ENCODE results near the gene ITGBL1. TPM values are rescaled to one million over a fixed set of nuclear protein-coding genes. Genes with fewer than 3 reads are reported as not detected.

Gene ITGBL1
- total and polyA plus RNA-seq, 8 donors = 0.53 to 36.6 (median 4.8) TPM; not detected in 1

DNA sequence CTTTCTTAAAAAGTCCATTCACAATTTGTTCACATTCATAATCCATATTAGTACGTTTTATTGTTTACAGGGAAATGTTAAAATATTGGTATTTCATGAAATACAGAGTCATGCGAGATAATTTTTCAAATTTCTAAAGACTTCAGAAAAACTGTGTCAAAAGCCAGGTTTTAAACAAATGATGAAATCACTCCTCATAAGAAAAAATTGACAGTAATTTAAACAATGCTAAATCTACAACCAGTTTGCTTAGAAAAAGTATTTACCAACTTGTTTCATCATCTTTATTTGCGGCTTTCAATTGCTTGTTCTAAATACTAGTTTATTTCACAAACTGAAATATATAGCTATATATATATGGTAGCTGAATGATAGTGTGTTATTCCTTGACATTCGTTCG is 35.0 kb upstream of the ITGBL1 start:
- no peak for DNase-seq
- Histone ChIP-seq H3K27ac (no peak overlapping the region), H3K4me1 (peaks cover 5 to 19% (median 16%) of the 10 kb centered on the region in 4 donors), H3K4me3 (no peak overlapping the region), H3K9me3 (no peaks in the 10 kb centered on the region), H3K27me3 (peaks cover 0 to 34% (median 18%) of the 10 kb centered on the region in 3 donors), H3K36me3 (no peaks in the 10 kb centered on the region)
- TF ChIP-seq POLR2A (IDR thresholded peaks at IDR 0.05) (no peak), EP300 (IDR thresholded peaks at IDR 0.05) (no peak), CTCF (IDR thresholded peaks at IDR 0.05) (no peak), POLR2AphosphoS5 (IDR thresholded peaks at IDR 0.05) (no peak)
- 76 to 83% (median 77%) methylated on average over 5 of the region's 5 CpGs for WGBS, 5 donors
- intact Hi-C loops (cut with DNase I; ENCODE audit: low total_unique reads) = no loop called here

DNA sequence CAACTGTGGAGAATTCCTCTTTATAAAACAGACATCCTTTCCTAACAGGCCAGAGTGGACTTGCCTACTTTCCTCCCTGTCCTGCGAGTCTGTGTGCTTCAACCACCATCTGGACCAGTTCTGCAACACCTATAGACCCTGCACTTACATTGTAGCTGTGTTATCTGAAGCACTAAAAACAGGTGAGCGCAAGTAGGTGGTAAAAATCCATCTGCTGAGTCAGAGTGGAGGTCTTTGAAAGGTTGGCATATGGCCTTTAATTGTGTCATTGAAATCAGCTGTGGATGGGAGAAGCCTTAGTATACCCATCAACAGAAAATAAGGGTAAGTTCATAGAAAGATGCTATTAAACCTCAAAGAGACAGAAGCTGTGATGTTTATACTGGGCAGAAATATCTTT is 28.6 kb upstream of the ITGBL1 start:
- H3K27ac ChIP-seq = no peak overlapping the region
- no peaks in the 10 kb centered on the region for H3K36me3 ChIP-seq
- intact Hi-C loops (cut with DNase I; ENCODE audit: low total_unique reads) = no loop called here
- TF ChIP-seq EP300 (IDR thresholded peaks at IDR 0.05) (no peak), CTCF (IDR thresholded peaks at IDR 0.05) (no peak), POLR2A (IDR thresholded peaks at IDR 0.05) (no peak), POLR2AphosphoS5 (IDR thresholded peaks at IDR 0.05) (no peak)
- no peaks in the 10 kb centered on the region for H3K4me1 ChIP-seq
- DNase-seq = no peak
- no peaks in the 10 kb centered on the region for H3K9me3 ChIP-seq
- 83 to 88% (median 85%) methylated on average over 2 of the region's 2 CpGs for WGBS, 5 donors
- H3K27me3 ChIP-seq = no peaks in the 10 kb centered on the region
- H3K4me3 ChIP-seq = no peak overlapping the region

DNA sequence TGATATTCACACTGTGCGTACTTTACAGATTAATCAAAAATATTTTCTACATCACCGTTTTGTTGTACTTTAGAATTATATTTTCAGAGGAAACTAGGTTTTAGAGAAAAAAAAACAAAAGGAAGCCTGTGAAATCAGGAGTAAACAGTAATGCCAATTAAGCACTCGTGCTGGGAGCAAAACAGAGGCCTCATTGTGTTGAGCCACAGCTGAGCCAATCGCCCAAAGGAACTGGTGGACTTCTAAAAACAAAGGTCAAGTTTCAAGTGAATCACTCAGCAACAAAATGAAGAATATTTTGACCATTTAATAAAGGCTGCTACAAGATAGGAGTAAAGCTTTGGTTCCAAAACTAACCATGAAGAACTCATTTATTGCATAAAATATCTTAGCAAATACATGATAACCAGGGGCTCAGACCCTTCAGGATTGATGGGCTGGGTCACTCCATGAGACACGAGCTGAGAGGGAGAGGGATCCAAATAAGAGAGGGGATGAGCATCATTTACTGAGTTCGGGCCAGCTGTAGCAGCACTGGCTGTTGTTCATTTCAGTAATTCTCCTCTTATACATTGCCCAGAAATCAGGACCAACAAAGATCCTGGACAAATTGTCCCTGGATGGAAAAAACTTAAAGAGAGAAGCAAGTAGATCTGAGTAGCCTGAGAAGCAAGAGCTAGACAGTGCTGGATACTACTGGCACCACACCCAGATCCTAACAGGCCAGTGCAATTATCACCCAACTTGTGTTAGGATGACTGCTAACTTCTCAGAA is 27.9 kb upstream of the ITGBL1 start:
- peak in 1 of 2 donors; percentile 16 for DNase-seq
- intact Hi-C loops (cut with DNase I; ENCODE audit: low total_unique reads) = no loop called here
- Histone ChIP-seq H3K27ac (no peak overlapping the region), H3K9me3 (no peaks in the 10 kb centered on the region), H3K36me3 (no peaks in the 10 kb centered on the region), H3K27me3 (no peaks in the 10 kb centered on the region), H3K4me1 (no peaks in the 10 kb centered on the region), H3K4me3 (no peak overlapping the region)
- no peak for TF ChIP-seq EP300 (IDR thresholded peaks at IDR 0.05)
- 41 to 59% (median 51%) methylated on average over 6 of the region's 6 CpGs for WGBS, 5 donors

GRCh38 chr13:101425156-101425471 is 27.4 kb upstream of the ITGBL1 start:
- TF ChIP-seq CTCF (IDR thresholded peaks at IDR 0.05) (no peak), POLR2A (IDR thresholded peaks at IDR 0.05) (no peak), EP300 (IDR thresholded peaks at IDR 0.05) (no peak), POLR2AphosphoS5 (IDR thresholded peaks at IDR 0.05) (no peak)
- H3K27me3 ChIP-seq = no peaks in the 10 kb centered on the region
- no peaks in the 10 kb centered on the region for H3K36me3 ChIP-seq
- no peak overlapping the region for H3K4me3 ChIP-seq
- no peaks in the 10 kb centered on the region for H3K4me1 ChIP-seq
- no peak for DNase-seq
- H3K27ac ChIP-seq = no peak overlapping the region
- no peaks in the 10 kb centered on the region for H3K9me3 ChIP-seq
- intact Hi-C loops (cut with DNase I; ENCODE audit: low total_unique reads) = no loop called here
- 84 to 96% (median 87%) methylated on average over 3 of the region's 3 CpGs for WGBS, 5 donors

DNA sequence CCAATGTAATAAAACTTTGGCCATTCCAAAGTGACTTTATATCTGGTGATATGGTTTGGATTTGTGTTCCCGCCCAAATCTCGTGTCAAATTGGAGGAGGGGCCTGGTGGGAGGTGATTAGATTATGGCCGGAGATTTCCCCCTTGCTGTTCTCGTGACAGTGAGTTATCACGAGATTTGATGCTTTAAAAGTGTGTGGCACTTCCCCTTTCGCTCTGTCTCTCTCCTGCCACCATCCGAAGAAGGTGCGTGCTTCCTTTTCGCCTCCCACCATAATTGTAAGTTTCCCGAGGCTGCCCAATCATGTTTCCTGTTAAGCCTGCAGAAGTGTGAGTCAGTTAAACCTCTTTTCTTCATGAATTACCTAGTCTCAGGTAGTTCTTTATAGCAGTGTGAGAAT is 26.9 kb upstream of the ITGBL1 start:
- intact Hi-C loops (cut with DNase I; ENCODE audit: low total_unique reads) = no loop called here
- Histone ChIP-seq H3K4me3 (no peak overlapping the region), H3K27ac (no peak overlapping the region), H3K36me3 (no peaks in the 10 kb centered on the region), H3K4me1 (no peaks in the 10 kb centered on the region), H3K27me3 (no peaks in the 10 kb centered on the region), H3K9me3 (no peaks in the 10 kb centered on the region)
- TF ChIP-seq POLR2A (IDR thresholded peaks at IDR 0.05) = no peak
- no peak for TF ChIP-seq CTCF (IDR thresholded peaks at IDR 0.05)
- no peak for TF ChIP-seq POLR2AphosphoS5 (IDR thresholded peaks at IDR 0.05)
- TF ChIP-seq EP300 (IDR thresholded peaks at IDR 0.05) = no peak
- WGBS, 5 donors = 61 to 70% (median 63%) methylated on average over 10 of the region's 10 CpGs
- no peak for DNase-seq

Measured in stomach (tissue), 9 donors.